CD14-positive monocyte (primary cell): ENCODE data around the gene TARS1. TPM values are rescaled to one million over a fixed set of nuclear protein-coding genes. Genes with fewer than 3 reads are reported as not detected.

Source experiments
- DNase-seq, 3 donors: peaks; one replicate each; pipeline ENCODE4 v3.0.0-alpha.2; 2011 to 2022
- H2AFZ ChIP-seq: 2 replicates; pipeline ENCODE4 v1.6.0; 2012; ENCODE audit warnings: mild to moderate bottlenecking, low read depth, low read length, inconsistent platforms; ENCODE audit not compliant: insufficient read depth, poor library complexity, severe bottlenecking
- H3K27ac ChIP-seq, 2 donors: 1 replicate in 1 of 2; 2 replicates in 1 of 2; pipeline ENCODE4 v1.5.1; 2012 to 2013; ENCODE audit warnings: low read length in 2 of 2, control low read depth in 1 of 2, inconsistent platforms in 1 of 2, low read depth in 1 of 2, mild to moderate bottlenecking in 1 of 2
- H3K27me3 ChIP-seq, 2 donors: one replicate each; pipeline versions ENCODE4 v1.6.0 to v1.6.1; 2011 to 2013; ENCODE audit warnings: low read length in 2 of 2; ENCODE audit not compliant: control insufficient read depth in 2 of 2, insufficient read depth in 2 of 2
- H3K36me3 ChIP-seq, 2 donors: replicated peaks in 1 of 2; 1 replicate in 1 of 2; 2 replicates in 1 of 2; pipeline versions ENCODE4 v1.5.1 to v1.6.1; 2012 to 2013; ENCODE audit warnings: low read length in 2 of 2, control low read depth in 1 of 2, inconsistent platforms in 1 of 2, mild to moderate bottlenecking in 1 of 2; ENCODE audit not compliant: insufficient read depth in 2 of 2, control insufficient read depth in 1 of 2
- H3K4me1 ChIP-seq, 2 donors: 1 replicate in 1 of 2; 2 replicates in 1 of 2; pipeline versions ENCODE4 v1.5.1 to v1.6.1; 2012 to 2013; ENCODE audit warnings: low read length in 2 of 2, control low read depth in 1 of 2, inconsistent platforms in 1 of 2, mild to moderate bottlenecking in 1 of 2, moderate library complexity in 1 of 2; ENCODE audit not compliant: insufficient read depth in 2 of 2, control insufficient read depth in 1 of 2
- H3K4me2 ChIP-seq: replicated peaks from 2 replicates; pipeline ENCODE3; 2012; ENCODE audit warnings: low read length, moderate library complexity, mild to moderate bottlenecking; ENCODE audit not compliant: poor library complexity, severe bottlenecking; ENCODE audit errors: extremely low read depth
- H3K4me3 ChIP-seq, 3 experiments: fragments of 200-600 bp in 1 of 3; sonication (generic) in 1 of 3; replicated peaks in 1 of 3; 1 replicate in 2 of 3; 2 replicates in 1 of 3; pipeline ENCODE4 v1.5.1; 2011 to 2013; ENCODE audit warnings: low read length in 3 of 3, mild to moderate bottlenecking in 3 of 3, control low read depth in 2 of 3, low read depth in 2 of 3, inconsistent platforms in 1 of 3, moderate library complexity in 1 of 3
- H3K79me2 ChIP-seq: 2 replicates; pipeline ENCODE4 v1.6.0; 2012; ENCODE audit warnings: mild to moderate bottlenecking, control low read depth, inconsistent platforms, low read length, moderate library complexity; ENCODE audit not compliant: insufficient read depth
- H3K9ac ChIP-seq: 2 replicates; pipeline ENCODE4 v1.6.0; 2017; ENCODE audit warnings: low read length, mild to moderate bottlenecking; ENCODE audit not compliant: insufficient read depth, poor library complexity, severe bottlenecking
- H3K9me3 ChIP-seq, 2 donors: replicated peaks in 1 of 2; 1 replicate in 1 of 2; 2 replicates in 1 of 2; pipeline versions ENCODE4 v1.5.1 to v1.6.1; 2012 to 2013; ENCODE audit warnings: low read length in 2 of 2, control low read depth in 1 of 2; ENCODE audit not compliant: control insufficient read depth in 1 of 2, insufficient read depth in 1 of 2
- H4K20me1 ChIP-seq: 2 replicates; pipeline ENCODE4 v1.6.0; 2012; ENCODE audit warnings: mild to moderate bottlenecking, low read length, control low read depth, moderate library complexity; ENCODE audit not compliant: insufficient read depth
- H3K27ac Mint-ChIP-seq, 7 donors: one replicate each; pipeline ENCODE4 v1.8.0; 2020; ENCODE audit warnings: mild to moderate bottlenecking in 7 of 7, mixed read lengths in 7 of 7, moderate library complexity in 6 of 7, inconsistent platforms in 2 of 7
- H3K27me3 Mint-ChIP-seq, 3 donors: one replicate each; pipeline ENCODE4 v1.8.0; 2021 to 2022; ENCODE audit warnings: low read depth in 3 of 3, mild to moderate bottlenecking in 3 of 3, mixed read lengths in 3 of 3, moderate library complexity in 3 of 3, inconsistent platforms in 1 of 3
- H3K36me3 Mint-ChIP-seq, 2 donors: one replicate each; pipeline ENCODE4 v1.8.0; 2020; ENCODE audit warnings: mixed read lengths in 2 of 2, inconsistent platforms in 1 of 2, mild to moderate bottlenecking in 1 of 2
- H3K4me1 Mint-ChIP-seq: one replicate; pipeline ENCODE4 v1.8.0; 2020; ENCODE audit warnings: mild to moderate bottlenecking, mixed read lengths
- H3K4me3 Mint-ChIP-seq, 2 donors: one replicate each; pipeline ENCODE4 v1.8.0; 2020; ENCODE audit warnings: mild to moderate bottlenecking in 2 of 2, mixed read lengths in 2 of 2, moderate library complexity in 1 of 2
- H3K9me3 Mint-ChIP-seq, 7 donors: one replicate each; pipeline ENCODE4 v1.8.0; 2020 to 2022; ENCODE audit warnings: mixed read lengths in 7 of 7, mild to moderate bottlenecking in 6 of 7, moderate library complexity in 6 of 7, inconsistent platforms in 2 of 7
- WGBS: methylation state at CpG from one replicate; pipeline ENCODE4 v1.1.5; 2013; ENCODE audit warnings: missing lambda C conversion rate; ENCODE audit not compliant: insufficient coverage; 5-methylcytosine and 5-hydroxymethylcytosine counted together
- intact Hi-C, 2 donors: fragments of 100-400 bp; cut with micrococcal nuclease; formaldehyde crosslinking; loops; one replicate each; pipeline versions ENCODE4 v1.15.0 to v1.15.1; 2023
- polyA plus RNA-seq, 3 donors: library from polyadenylated mRNA; depleted of rRNA in 1 of 3; unstranded in 2 of 3; stranded (reverse) in 1 of 3; fragments of 300-500 nt in 2 of 3; fragments of >200 nt in 1 of 3; fragmentation: Illumina TruSeq in 2 of 3; gene quantifications; 1 replicate in 2 of 3; 2 replicates in 1 of 3; pipeline ENCODE4 v1.2.3, GENCODE V29; 2012 to 2021
- TF ChIP-seq, protein P1 (sequence below): fragments of 200-600 bp; IDR thresholded peaks from one replicate; pipeline ENCODE4 v1.8.0; 2022; ENCODE audit warnings: antibody characterized with exemption, mild to moderate bottlenecking

Gene TARS1
- polyA plus RNA-seq, 3 donors = 10.6 to 47.8 (median 39.8) TPM

DNA sequence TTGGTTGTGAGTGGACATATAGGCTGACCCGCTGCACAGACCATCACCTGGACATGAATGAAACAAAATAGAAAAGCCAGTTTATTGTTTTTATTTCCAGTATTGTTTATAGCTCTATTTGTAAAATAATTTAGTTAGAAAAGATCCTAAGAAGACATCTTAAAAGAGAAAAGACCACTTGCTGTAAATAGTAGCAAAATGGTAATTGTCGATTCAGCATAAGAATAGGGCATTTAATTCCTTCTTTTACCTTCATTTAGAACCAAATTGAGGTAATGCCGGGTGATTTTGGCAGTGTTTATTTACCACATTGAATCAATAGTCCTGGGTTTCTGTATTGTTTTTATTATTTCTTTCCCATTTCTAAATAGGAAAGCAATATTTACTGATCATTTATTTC lies 7.4 kb downstream of the TARS1 start:
- H3K9ac ChIP-seq = no peak overlapping the region
- peaks cover 3% of the 10 kb centered on the region for H3K4me1 Mint-ChIP-seq
- peaks cover 57 to 81% of the 10 kb centered on the region in 2 donors for H3K36me3 ChIP-seq
- H3K4me3 Mint-ChIP-seq = no peak overlapping the region
- no peak overlapping the region for H2AFZ ChIP-seq
- H3K4me2 ChIP-seq = no peak overlapping the region
- no peak overlapping the region for H3K27ac ChIP-seq
- peaks cover 0 to 2% (median 0%) of the 10 kb centered on the region in 3 donors for H3K27me3 Mint-ChIP-seq
- no peak overlapping the region for H3K4me3 ChIP-seq
- peaks cover 53% of the 10 kb centered on the region for H3K79me2 ChIP-seq
- H3K9me3 ChIP-seq = no peaks in the 10 kb centered on the region
- H3K27me3 ChIP-seq = no peaks in the 10 kb centered on the region
- no peak for DNase-seq
- peaks cover 53 to 63% of the 10 kb centered on the region in 2 donors for H3K36me3 Mint-ChIP-seq
- H3K9me3 Mint-ChIP-seq = no peaks in the 10 kb centered on the region
- H3K4me1 ChIP-seq = no peaks in the 10 kb centered on the region
- intact Hi-C loops = loop anchor here (10.0 kb wide), 2 partner anchors 1477 to 1487 kb away; partner anchors contain the start of gene DNAJC21 (in 1 of the 2)
- H3K27ac Mint-ChIP-seq = no peak overlapping the region
- TF ChIP-seq, protein P1, sequence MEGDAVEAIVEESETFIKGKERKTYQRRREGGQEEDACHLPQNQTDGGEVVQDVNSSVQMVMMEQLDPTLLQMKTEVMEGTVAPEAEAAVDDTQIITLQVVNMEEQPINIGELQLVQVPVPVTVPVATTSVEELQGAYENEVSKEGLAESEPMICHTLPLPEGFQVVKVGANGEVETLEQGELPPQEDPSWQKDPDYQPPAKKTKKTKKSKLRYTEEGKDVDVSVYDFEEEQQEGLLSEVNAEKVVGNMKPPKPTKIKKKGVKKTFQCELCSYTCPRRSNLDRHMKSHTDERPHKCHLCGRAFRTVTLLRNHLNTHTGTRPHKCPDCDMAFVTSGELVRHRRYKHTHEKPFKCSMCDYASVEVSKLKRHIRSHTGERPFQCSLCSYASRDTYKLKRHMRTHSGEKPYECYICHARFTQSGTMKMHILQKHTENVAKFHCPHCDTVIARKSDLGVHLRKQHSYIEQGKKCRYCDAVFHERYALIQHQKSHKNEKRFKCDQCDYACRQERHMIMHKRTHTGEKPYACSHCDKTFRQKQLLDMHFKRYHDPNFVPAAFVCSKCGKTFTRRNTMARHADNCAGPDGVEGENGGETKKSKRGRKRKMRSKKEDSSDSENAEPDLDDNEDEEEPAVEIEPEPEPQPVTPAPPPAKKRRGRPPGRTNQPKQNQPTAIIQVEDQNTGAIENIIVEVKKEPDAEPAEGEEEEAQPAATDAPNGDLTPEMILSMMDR = no peak
- no CpG with 5 or more reads among the region's 3 CpGs for WGBS
- peaks cover 46% of the 10 kb centered on the region for H4K20me1 ChIP-seq

DNA sequence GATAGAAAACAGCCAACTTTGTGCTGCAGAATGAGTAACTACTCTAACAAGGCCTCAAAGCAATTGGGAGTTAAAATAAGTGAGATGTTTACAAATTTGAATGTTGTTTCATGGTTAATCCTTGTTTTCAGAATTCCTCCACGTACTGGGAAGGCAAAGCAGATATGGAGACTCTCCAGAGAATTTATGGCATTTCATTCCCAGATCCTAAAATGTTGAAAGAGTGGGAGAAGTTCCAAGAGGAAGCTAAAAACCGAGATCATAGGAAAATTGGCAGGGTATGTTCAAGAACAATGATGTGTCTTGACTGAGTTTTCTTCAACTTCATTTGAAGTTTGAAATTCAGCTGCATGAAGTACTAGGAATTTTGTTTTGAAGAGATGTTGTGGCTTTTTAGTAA lies 16.4 kb downstream of the TARS1 start:
- Histone ChIP-seq H3K27me3 (no peaks in the 10 kb centered on the region), H3K4me3 (no peak overlapping the region), H3K9me3 (no peaks in the 10 kb centered on the region), H4K20me1 (no peaks in the 10 kb centered on the region), H3K79me2 (no peaks in the 10 kb centered on the region), H2AFZ (no peak overlapping the region), H3K36me3 (peaks cover 84 to 100% of the 10 kb centered on the region in 2 donors), H3K4me1 (no peaks in the 10 kb centered on the region), H3K27ac (no peak overlapping the region), H3K4me2 (no peak overlapping the region), H3K9ac (no peak overlapping the region)
- Mint-ChIP-seq H3K27ac (no peak overlapping the region), H3K36me3 (peaks cover 87 to 92% of the 10 kb centered on the region in 2 donors), H3K9me3 (no peaks in the 10 kb centered on the region), H3K4me1 (no peaks in the 10 kb centered on the region), H3K4me3 (no peak overlapping the region), H3K27me3 (no peaks in the 10 kb centered on the region)
- TF ChIP-seq, protein P1 = no peak
- no peak for DNase-seq
- intact Hi-C loops = no loop called here
- no CpG with 5 or more reads among the region's 2 CpGs for WGBS
